Left renal pelvis (tissue), 4 donors: ENCODE data around the gene CERKL. TPM values are rescaled to one million over a fixed set of nuclear protein-coding genes. Genes with fewer than 3 reads are reported as not detected.
"Not testable (repeated sequence)": the region's sequence is repeated elsewhere in the genome, so short reads cannot be mapped to it uniquely, and the experiment has no call there.

Experiments
- DNase-seq, 4 donors: peaks; one replicate each; pipeline ENCODE4 v3.0.0-alpha.2; 2013; ENCODE audit warnings: low read depth in 4 of 4, low spot score in 3 of 4
- polyA plus RNA-seq, 4 donors: library from polyadenylated mRNA; unstranded; fragments of 120-200 nt; gene quantifications; one replicate each; pipeline ENCODE4 v1.2.1, GENCODE V29; 2013; ENCODE audit not compliant: insufficient read length in 4 of 4

Gene CERKL
- polyA plus RNA-seq = 10 to 100 TPM; 14.8 to 57.9 (median 19.3) TPM

DNA sequence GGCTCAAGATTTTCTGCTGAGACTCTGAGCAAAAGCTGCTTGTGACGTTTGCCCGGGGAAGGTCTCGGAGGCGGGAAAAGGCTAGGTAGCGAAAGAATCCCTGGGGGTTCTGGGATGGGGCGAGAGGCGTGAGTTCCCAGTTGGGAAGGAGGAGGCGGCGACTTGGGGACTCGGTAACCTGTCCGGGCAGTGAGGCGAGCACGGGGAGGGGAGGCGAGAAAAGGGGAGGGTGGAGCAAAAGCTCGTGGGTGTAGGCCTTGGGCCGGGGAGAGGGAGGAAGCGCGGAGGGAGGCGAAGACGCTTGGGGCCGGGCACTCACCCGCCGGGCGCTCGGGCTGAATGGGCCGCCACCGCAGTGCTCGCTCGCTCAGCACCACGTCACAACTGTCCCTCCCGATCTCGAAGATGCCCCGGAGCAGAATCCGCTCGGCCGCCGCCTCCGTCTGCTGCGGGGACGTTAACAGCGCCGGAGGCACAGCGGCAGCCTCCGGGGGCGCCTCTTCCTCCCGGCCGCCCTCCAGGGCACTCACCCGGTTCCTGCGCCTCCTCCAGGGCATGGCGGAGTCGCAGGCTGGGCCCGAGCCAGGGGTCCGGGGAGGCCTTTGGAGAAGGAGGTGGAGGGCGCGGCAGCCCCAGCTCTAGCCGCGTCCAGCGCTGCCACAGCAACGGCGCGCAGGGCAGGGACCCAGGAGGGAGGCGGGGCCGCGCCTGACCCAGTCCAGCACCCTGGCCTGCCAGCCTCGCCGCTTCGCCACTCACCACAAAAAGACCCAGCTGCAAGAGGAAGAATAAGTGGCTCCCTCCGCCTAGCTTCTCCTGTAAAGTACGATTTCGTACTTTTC lies at the start of gene CERKL:
Gene CERKL (minus strand): TSS at position 656 of the 842 bp plus-strand sequence. CDS start 99 bp downstream, at position 557.
- DNase-seq = peak in 2 of 4 donors; percentile 20

- DNase-seq = not testable (repeated sequence)
Measured at GRCh38 chr2:181702519-181702918, 45.6 kb upstream of the CERKL start.

- DNase-seq = no peak
Measured at GRCh38 chr2:181698223-181698622, 41.3 kb upstream of the CERKL start.

- no peak for DNase-seq
Measured at GRCh38 chr2:181697571-181697970, 40.7 kb upstream of the CERKL start.

- no peak for DNase-seq
Measured at GRCh38 chr2:181697126-181697525, 40.2 kb upstream of the CERKL start.

DNA sequence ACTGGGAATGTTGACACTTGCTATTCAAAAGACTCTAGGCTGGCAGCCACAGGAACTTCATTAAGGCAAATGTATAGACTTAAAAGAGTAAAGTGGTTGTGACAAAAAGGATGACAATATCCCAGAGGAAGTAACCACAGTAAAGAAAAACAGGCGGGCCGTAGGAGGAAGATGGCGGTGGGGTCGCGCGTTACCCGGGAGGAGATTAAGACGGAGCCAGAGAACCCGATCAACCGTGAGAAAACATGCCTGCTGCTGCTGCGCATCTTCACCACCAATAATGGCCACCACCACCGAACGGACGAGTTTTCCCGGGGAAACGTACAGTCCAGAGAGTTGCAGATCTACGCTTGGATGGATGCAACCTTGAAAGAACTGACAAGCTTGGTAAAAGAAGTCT lies 37.4 kb upstream of the CERKL start:
- no peak for DNase-seq

GRCh38 chr2:181690860-181691259 lies 34.0 kb upstream of the CERKL start:
- no peak for DNase-seq

GRCh38 chr2:181686576-181687185 lies 29.8 kb upstream of the CERKL start:
- DNase-seq = no peak

GRCh38 chr2:181685150-181685688 lies 28.3 kb upstream of the CERKL start:
- no peak for DNase-seq

GRCh38 chr2:181684454-181685149 lies 27.7 kb upstream of the CERKL start:
- no peak for DNase-seq

DNA sequence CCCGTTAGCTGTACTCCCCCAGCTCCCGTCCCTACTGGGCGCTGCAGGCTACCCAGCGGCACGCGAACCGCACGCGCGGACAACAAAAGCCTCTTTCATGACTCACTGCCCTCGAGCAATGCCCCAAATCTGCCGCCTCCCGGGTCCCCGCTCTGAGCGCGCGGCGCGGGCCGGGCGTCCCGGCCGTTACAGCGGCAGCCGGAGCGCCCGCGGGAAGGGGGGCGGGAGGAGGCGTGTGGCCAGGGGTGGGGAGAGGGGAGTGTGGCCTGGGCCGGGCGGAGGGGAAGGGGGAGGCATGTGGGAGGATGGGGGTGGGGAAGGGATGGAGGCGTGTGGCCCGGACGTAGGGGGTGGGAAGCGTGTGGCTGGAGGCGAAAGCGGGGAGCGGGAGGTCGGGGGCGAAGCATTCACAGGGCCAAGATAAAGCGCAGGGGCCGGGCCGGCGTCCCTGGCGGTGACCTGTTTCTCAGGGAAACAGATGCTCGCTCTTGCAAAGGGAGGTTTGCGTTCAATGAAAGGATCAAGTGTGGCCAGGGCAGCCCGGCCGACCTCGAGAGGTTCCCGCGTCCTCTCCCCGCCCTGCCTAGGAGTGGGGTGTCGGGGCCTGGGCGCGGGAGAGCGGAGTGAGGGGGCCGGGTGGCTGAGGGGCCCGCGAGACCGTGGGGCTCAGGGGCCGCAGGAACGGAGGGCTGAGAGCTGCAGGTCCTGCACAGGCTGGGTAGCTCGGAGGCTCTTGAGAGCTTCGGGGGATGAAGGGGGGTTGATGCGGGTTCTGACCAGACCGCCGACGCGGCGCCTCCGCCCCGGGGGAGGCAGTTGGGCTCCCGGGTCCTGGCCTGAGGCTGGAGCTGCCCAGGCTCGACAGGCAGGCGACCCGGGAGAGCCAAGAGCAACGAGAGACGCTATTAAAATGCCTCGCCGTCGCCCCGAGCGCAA lies 26.9 kb upstream of the CERKL start:
- no peak for DNase-seq

DNA sequence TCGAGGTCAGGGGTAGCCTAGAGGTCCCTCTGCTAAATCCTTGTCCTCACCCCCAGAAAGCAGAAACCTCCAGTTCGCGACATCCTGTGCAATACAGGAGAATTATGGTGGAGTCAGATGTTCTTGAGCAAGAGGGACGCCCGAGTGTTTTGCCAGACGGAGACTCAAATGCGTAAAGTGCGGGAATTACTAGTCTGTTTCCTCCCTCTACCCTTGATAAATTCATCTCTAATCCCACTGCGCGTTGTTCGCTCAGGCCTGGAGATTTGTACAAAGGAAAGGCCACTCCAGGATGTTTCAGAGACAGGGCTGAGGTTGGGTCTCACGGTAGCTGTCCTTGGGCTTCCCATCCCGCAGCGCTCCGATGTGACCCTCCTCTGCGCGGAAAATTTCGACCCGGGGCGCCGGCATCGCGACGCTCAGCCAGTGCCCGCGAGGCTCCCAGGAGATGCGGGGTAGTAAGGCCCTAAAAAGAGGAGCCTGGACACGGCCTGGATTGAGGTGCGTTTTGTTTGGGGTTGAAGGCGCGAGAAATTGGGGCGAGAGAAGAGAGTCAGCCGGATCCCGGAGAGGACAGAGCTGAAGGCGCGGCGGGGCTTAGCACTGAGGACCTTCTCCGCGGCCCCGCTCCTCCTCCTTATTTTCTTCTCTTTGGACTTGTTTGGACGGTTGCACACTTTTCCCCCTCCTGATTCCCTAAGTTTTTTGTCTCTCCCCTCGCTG lies 26.1 kb upstream of the CERKL start:
- no peak for DNase-seq

DNA sequence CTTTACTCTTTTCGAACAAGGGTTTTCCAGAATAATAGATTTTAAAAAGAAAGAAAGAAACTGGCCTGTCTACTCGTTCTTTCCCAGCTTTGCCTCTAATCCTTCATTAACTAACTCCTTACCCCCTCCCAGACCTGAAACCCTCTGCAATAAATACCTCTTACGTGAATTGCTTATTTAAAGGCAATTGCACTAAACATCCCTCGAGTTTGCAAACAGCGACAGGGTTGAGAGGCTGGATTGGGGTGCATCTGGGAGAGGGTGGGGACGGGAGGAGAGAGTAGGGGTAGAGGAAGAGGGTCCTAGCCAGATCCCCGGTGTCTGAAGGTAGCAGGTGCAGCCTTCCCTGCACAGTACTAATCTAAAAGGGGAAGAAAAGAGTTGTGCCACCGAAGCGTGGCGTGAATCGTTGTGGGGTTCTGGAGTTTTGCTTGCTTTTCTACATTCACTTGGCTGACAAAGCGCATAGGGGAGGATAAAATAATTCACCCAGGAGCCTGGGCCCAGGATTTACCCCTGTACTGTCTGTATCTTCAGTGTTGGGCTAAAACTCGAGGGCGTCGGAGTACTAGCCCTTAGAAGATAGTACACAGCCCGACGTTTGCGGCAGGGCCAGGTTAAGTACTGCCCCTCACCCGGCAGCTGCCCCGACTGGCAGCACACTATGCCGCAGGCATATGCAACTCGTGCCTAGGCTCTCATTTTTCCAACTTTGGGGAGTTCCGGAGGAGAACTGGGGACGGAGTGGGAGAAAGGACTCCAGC lies 25.3 kb upstream of the CERKL start:
- DNase-seq = no peak

- DNase-seq = no peak
Measured at GRCh38 chr2:181680937-181681811, 24.3 kb upstream of the CERKL start.

- no peak for DNase-seq
Measured at GRCh38 chr2:181680055-181680936, 23.4 kb upstream of the CERKL start, which contains the start of gene NEUROD1. Gene NEUROD1 (minus strand): TSS chr2:181680517. CDS start chr2:181678860, 1,657 bp downstream.

- no peak for DNase-seq
Measured at GRCh38 chr2:181679544-181679979, 22.7 kb upstream of the CERKL start.
